HG03095 (cell line): Measurements from ENCODE around the gene OPA3.

ENCODE experiments used
- ATAC-seq: cut with Tn5 transposase; IDR thresholded peaks from one replicate; pipeline ENCODE4 v1.9.1; 2021; ENCODE audit warnings: moderate library complexity; ENCODE audit not compliant: unreplicated experiment

The OPA3 gene

DNA sequence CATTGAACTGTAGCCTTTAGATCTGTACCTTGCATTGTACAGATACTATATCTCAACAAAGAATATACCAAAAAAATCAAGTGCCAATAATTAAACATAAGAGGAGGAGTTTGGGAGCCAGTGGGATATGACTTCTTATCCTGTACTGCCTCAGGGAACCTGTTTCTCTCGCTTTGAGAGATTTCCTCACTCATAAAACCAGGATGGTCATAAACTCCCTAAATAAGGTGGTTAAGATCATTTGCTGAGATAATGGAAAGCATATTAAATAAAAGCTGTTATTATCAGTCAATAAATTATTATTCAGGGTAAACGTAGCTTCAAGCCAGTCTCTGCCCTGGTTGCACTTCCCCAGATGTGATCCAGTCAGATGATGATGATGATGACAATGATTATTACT lies 17.0 kb downstream of the OPA3 start:
- ATAC-seq: no peak

GRCh38 chr19:45564131-45564780 lies 20.3 kb downstream of the OPA3 start:
- ATAC-seq: no peak

- ATAC-seq: no peak
These were observed 23.9 kb downstream of the OPA3 start for GRCh38 chr19:45560686-45561085.

DNA sequence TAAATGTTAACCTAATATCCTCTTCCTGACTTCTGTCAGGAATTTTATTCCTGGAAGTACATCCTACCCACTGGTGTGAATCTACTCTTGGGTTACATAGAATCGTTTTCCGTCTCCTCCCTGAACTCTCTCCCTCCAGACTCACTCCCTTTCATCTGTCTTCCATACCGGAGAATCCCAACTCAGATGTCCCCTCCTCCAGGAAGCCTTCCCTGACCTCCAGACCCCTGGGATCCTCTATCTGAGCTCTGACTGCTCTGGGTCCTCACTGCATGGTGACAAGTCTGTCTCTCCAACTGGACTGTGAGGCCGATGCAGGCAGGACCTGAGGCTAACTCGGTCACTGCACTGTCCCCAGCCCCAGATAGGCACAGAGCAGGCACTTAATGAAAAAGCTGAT lies 24.6 kb downstream of the OPA3 start:
- no peak for ATAC-seq

DNA sequence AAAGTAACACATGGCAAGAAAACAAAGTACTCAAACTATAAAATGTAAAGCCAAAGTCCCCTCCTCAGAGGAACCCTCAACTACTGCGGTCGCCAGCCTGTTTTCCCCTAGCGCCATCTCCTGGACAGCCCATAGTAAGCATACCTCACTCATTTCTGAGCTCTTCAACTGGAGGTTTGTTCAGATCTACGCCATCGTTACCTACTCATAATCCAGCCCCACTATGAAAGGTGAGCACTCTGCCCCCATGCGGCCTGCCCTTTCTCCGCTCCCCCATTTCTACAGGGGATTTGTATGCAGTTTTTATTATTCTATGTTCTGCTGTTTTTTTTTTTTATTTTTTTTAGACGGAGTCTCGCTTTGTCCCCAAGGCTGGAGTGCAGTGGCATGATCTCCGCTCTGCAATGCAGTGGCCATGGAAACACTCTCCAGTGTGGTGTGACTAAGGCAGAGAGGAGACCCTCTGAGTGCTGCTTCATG lies 26.2 kb downstream of the OPA3 start:
- no peak for ATAC-seq

DNA sequence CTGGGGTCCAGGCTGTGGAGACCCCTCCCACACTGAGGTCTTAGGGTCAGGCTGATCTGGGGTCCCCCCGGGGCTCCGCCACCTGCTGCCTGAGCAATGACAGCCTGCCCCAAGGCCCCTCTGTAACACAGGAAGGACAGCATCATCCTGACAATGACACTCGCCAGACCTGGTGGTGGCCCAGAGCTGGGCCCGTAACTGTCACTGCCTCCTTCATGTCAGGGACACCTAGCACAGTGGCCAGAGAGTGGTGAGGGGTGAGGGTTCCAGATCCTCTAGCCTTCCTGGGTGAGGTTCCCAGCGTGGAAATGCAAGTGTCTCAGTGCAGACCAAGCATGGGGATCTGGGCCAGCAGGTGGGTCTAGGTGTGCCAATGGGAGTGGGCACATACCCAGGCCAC lies 27.8 kb downstream of the OPA3 start:
- ATAC-seq: no peak

GRCh38 chr19:45554481-45554880 lies 30.1 kb downstream of the OPA3 start:
- ATAC-seq: no peak

GRCh38 chr19:45553464-45553863 lies 31.1 kb downstream of the OPA3 start:
- no peak for ATAC-seq

- no peak for ATAC-seq
These were observed 36.5 kb downstream of the OPA3 start for GRCh38 chr19:45547965-45548609.

GRCh38 chr19:45547211-45547770 lies 37.3 kb downstream of the OPA3 start:
- no peak for ATAC-seq

DNA sequence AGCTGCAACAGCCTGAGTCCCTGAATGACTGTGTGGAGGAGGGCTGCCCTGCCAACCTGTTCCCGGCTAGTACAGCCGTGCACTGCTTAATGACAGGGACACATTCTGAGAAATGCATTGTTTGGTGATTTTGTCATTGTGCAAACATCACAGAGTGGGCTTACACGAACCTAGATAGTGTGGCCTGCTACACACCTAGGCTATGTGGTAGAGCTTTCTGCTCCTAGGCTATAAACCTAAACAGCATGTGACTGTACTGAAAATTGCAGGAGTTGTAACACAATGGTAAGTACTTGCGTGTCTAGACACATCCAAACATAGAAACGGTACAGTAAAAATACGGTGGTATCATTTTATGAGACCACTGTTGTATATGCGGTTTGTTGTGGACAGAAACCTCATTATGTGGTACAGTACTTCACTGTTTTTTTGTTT lies 42.4 kb downstream of the OPA3 start:
- no peak for ATAC-seq

GRCh38 chr19:45539459-45539858 lies 45.1 kb downstream of the OPA3 start:
- no peak for ATAC-seq

GRCh38 chr19:45531349-45531748 lies 53.3 kb downstream of the OPA3 start:
- no peak for ATAC-seq

GRCh38 chr19:45529420-45529785 lies 55.2 kb downstream of the OPA3 start:
- ATAC-seq: no peak

DNA sequence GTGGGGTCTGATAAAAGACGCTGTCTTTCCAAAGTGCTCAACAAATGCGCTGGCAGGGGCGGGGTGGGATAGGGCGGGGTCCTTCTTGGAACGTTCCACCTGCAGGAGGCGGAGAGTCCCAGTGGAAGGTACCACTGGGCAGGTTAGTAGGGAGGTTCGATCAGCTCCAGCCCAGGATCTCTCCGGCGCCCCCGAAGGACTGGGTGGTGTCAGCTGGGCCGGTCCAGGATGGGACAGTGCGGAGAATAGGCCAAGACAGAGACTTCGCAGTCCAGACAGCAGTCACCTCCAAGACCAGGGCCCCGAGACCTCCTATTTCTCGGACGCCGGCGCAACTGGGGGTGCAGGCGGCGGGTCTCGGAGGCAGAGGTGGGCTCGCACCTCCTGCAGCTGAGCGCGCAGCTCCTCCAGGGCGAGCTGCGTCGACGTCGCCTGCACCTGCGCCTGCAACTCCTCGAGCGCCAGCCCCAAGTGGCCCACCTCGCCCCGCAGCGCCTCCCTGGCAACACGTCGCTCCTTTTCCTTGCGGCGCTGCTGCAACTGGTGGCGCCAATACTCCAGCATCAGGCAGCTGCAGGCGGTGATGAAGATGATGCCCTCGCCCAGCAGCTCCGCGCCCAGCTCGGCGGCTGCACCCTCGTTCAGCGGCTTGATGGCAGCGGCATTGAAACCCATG lies 55.7 kb downstream of the OPA3 start:
- ATAC-seq: no peak

- no peak for ATAC-seq
These were observed 56.4 kb downstream of the OPA3 start for GRCh38 chr19:45528149-45528743.

GRCh38 chr19:45527731-45528130 lies 56.9 kb downstream of the OPA3 start:
- no peak for ATAC-seq

DNA sequence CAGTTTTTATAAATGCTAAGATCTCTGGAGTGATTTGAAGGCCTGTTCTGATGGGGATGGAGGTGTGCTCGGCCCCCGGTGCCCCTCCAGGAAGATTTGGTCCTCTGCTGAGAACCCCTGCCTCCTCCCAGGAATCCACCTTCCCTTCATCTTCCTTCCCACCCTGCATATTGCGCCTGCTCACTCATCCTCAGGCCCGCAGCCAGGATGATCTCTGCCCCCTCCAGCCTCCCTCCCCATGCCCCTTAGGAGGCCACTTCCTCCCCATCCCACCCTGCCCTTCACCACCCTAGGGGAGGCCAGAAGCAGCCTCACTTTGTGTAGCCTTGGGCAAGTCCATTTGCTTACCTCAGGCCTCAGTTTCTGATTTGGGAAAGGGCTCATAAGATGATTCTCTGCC lies 57.6 kb downstream of the OPA3 start:
- no peak for ATAC-seq

DNA sequence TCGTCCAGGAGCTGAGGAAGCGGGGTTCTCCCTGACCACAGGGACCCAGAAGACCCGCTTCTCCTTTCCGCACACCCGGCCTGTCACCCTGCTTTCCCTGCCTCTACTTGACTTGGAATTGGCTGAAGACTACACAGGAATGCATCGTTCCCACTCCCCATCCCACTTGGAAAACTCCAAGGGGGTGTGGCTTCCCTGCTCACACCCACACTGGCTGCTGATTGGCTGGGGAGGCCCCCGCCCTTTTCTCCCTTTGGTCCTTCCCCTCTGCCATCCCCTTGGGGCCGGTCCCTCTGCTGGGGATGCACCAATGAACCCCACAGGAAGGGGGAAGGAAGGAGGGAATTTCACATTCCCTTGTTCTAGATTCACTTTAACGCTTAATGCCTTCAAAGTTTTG lies 58.5 kb downstream of the OPA3 start:
- no peak for ATAC-seq

DNA sequence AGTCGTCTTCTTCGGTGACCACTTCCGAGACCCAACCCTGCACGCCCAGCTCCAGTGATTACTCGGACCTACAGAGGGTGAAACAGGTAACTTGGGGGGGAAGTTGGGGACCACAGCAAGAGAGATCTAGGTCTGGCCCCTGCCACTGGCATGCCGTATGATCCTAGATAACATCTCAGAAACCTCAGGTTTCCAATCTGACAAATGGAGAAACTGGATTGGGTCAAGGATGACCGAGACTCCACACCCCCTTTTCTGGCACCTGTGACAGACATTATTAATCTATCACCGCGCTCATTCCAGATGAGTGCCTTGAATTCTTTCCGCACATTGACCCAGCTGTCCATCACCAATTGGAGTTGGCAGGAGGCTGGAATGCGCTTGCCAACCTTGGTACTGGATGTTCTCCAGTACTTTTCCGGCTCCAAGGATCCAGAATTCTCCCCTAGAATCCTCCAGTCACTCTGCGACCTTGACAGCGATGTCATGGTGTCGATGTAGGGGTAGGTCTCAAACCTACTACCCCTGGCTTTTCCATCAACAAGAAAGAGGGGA lies 60.0 kb downstream of the OPA3 start:
- ATAC-seq: no peak

GRCh38 chr19:45523642-45524256 lies 60.9 kb downstream of the OPA3 start:
- no peak for ATAC-seq
